B cell (primary cell): Measurements from ENCODE around the gene GOLGA8B. TPM values are rescaled to one million over a fixed set of nuclear protein-coding genes. Genes with fewer than 3 reads are reported as not detected.
"Not testable (repeated sequence)": the region's sequence is repeated elsewhere in the genome, so short reads cannot be mapped to it uniquely, and the experiment has no call there.

Experiments used
- ATAC-seq: fragments of 200-7000 bp; cut with Tn5 transposase; one replicate; pipeline ENCODE4 v1.10.0; 2021; ENCODE audit warnings: low read depth, mild to moderate bottlenecking, moderate number of reproducible peaks, moderate library complexity
- CTCF ChIA-PET: fragments of 350-600 bp; sonication (Branson Sonifier 250); formaldehyde crosslinking; loops from one replicate; lab custom pipeline; 2021; ENCODE audit warnings: antibody characterized with exemption, inconsistent platforms; lab: Charles Lee
- POLR2A ChIA-PET: fragments of 350-600 bp; sonication (Branson Sonifier 250); formaldehyde crosslinking; loops from one replicate; lab custom pipeline; 2021; ENCODE audit warnings: antibody characterized with exemption; lab: Charles Lee
- DNase-seq: peaks from one replicate; pipeline ENCODE4 v3.0.0; 2013
- H2AFZ ChIP-seq: 2 replicates; pipeline ENCODE4 v1.6.1; 2012; ENCODE audit warnings: mild to moderate bottlenecking, low read depth, low read length; ENCODE audit not compliant: insufficient read depth, poor library complexity, severe bottlenecking
- H3K27ac ChIP-seq, 2 donors: 1 replicate in 1 of 2; 2 replicates in 1 of 2; pipeline ENCODE4 v1.5.1; 2012 to 2013; ENCODE audit warnings: low read length in 2 of 2, mild to moderate bottlenecking in 2 of 2, moderate library complexity in 1 of 2
- H3K27me3 ChIP-seq, 4 experiments: fragments of 200-600 bp in 1 of 4; sonication (generic) in 1 of 4; replicated peaks in 1 of 4; 1 replicate in 2 of 4; 2 replicates in 2 of 4; pipeline versions ENCODE4 v1.6.1 to v1.7.0; 2013 to 2016; ENCODE audit warnings: low read length in 3 of 4, mild to moderate bottlenecking in 2 of 4, mixed read lengths in 1 of 4, moderate library complexity in 1 of 4; ENCODE audit not compliant: insufficient read depth in 4 of 4, control insufficient read depth in 3 of 4; ENCODE audit errors: control extremely low read depth in 1 of 4
- H3K36me3 ChIP-seq, 2 experiments: replicated peaks in 1 of 2; 1 replicate in 1 of 2; 2 replicates in 1 of 2; pipeline versions ENCODE4 v1.6.1 to v1.7.1; 2013; ENCODE audit warnings: low read length in 1 of 2; ENCODE audit not compliant: insufficient read depth in 2 of 2, control insufficient read depth in 1 of 2; ENCODE audit errors: control extremely low read depth in 1 of 2, extremely low read depth in 1 of 2
- H3K4me1 ChIP-seq, 2 donors: fragments of 200-600 bp in 1 of 2; sonication (generic) in 1 of 2; 1 replicate in 1 of 2; 2 replicates in 1 of 2; pipeline versions ENCODE4 v1.5.1 to v1.6.1; 2013 to 2017; ENCODE audit warnings: low read length in 2 of 2; ENCODE audit not compliant: control insufficient read depth in 2 of 2, insufficient read depth in 2 of 2
- H3K4me2 ChIP-seq: replicated peaks from 2 replicates; pipeline ENCODE3; 2012; ENCODE audit warnings: mild to moderate bottlenecking, low read depth, low read length; ENCODE audit not compliant: poor library complexity, severe bottlenecking
- H3K4me3 ChIP-seq, 5 experiments: fragments of 200-600 bp in 1 of 5; sonication (generic) in 1 of 5; 1 replicate in 3 of 5; 2 replicates in 2 of 5; pipeline versions ENCODE4 v1.5.1 to v1.7.0; 2011 to 2016; ENCODE audit warnings: low read length in 4 of 5, mild to moderate bottlenecking in 4 of 5, low read depth in 2 of 5, control low read depth in 1 of 5, moderate library complexity in 1 of 5; ENCODE audit not compliant: insufficient read depth in 1 of 5; ENCODE audit errors: control extremely low read depth in 1 of 5, extremely low read depth in 1 of 5
- H3K79me2 ChIP-seq: fragments of 200-600 bp; sonication (generic); one replicate; pipeline ENCODE4 v1.6.0; 2016; ENCODE audit warnings: low read length; ENCODE audit not compliant: control insufficient read depth, insufficient read depth
- H3K9ac ChIP-seq: fragments of 200-600 bp; sonication (generic); 2 replicates; pipeline ENCODE4 v1.6.1; 2017; ENCODE audit warnings: mild to moderate bottlenecking, low read length, moderate library complexity
- H3K9me3 ChIP-seq, 3 donors: one replicate each; pipeline versions ENCODE4 v1.6.1 to v1.7.1; 2013; ENCODE audit warnings: low read length in 2 of 3; ENCODE audit not compliant: control insufficient read depth in 2 of 3, insufficient read depth in 1 of 3; ENCODE audit errors: control extremely low read depth in 1 of 3
- H4K20me1 ChIP-seq: 2 replicates; pipeline ENCODE4 v1.6.0; 2012; ENCODE audit warnings: mild to moderate bottlenecking, low read length; ENCODE audit not compliant: insufficient read depth, control insufficient read depth, poor library complexity, severe bottlenecking
- H3K27ac Mint-ChIP-seq: one replicate; pipeline ENCODE4 v1.8.0; 2021; ENCODE audit warnings: mixed read lengths
- H3K27me3 Mint-ChIP-seq: one replicate; pipeline ENCODE4 v1.8.0; 2021; ENCODE audit warnings: mixed read lengths
- H3K4me1 Mint-ChIP-seq: one replicate; pipeline ENCODE4 v1.8.0; 2021; ENCODE audit warnings: mixed read lengths
- H3K4me3 Mint-ChIP-seq: one replicate; pipeline ENCODE4 v1.8.0; 2021; ENCODE audit warnings: mixed read lengths
- H3K9me3 Mint-ChIP-seq: one replicate; pipeline ENCODE4 v1.8.0; 2022; ENCODE audit warnings: mixed read lengths; ENCODE audit not compliant: insufficient read depth
- WGBS: methylation state at CpG from one replicate; pipeline ENCODE4 v1.1.5; 2013; ENCODE audit warnings: missing lambda C conversion rate; ENCODE audit not compliant: insufficient coverage; 5-methylcytosine and 5-hydroxymethylcytosine counted together
- intact Hi-C: fragments of 100-400 bp; cut with micrococcal nuclease; formaldehyde crosslinking; loops from one replicate; pipeline ENCODE4 v1.10.0; 2022
- polyA plus RNA-seq: library from polyadenylated mRNA; depleted of rRNA; stranded (reverse); fragments of >200 nt; gene quantifications from 2 replicates; pipeline ENCODE4 v1.2.3, GENCODE V29; 2012
- total RNA-seq, 2 donors: library from RNA; stranded (reverse); fragments of 120-200 nt in 1 of 2; gene quantifications; 1 replicate in 1 of 2; 2 replicates in 1 of 2; pipeline versions ENCODE4 v1.2.3 to v1.2.4, GENCODE V29; 2013 to 2022

Gene GOLGA8B
- total and polyA plus RNA-seq, 2 donors (not counting 1 experiment from before 2014, with no cell fraction given): 77.1 to 200 TPM

DNA sequence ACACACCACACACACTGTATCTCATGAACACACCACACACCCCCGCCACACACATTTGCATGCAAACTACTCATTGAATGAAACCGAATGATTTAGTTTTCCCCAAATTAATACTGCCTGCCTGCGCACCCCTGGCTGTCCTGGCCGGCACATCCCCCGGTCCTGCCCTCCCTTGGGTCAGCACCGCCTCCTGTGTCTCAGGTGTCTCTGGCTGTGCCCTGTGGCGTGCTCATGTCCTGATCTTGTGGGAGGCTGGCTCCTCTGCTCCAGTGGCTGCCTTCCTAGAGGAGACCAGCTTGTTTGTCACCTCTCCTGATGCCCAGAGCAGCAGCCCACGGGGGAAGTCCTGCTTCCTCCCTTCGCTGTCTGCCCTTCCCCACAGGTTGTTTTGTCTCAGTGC lies 28.7 kb downstream of the GOLGA8B start:
- H3K4me1 Mint-ChIP-seq, H3K27ac Mint-ChIP-seq, intact Hi-C loops, H3K9ac ChIP-seq, H3K4me2 ChIP-seq, H3K4me3 Mint-ChIP-seq, H3K4me1 ChIP-seq, H3K36me3 ChIP-seq, H3K9me3 Mint-ChIP-seq, H4K20me1 ChIP-seq, H3K9me3 ChIP-seq, POLR2A ChIA-PET, H2AFZ ChIP-seq, H3K4me3 ChIP-seq, DNase-seq, H3K27me3 Mint-ChIP-seq, H3K27ac ChIP-seq, CTCF ChIA-PET, H3K27me3 ChIP-seq, ATAC-seq, H3K79me2 ChIP-seq: not testable (repeated sequence)
- no CpG with 5 or more reads among the region's 9 CpGs for WGBS

GRCh38 chr15:34554126-34554525 lies 29.3 kb downstream of the GOLGA8B start:
- H2AFZ ChIP-seq, H3K79me2 ChIP-seq, H3K36me3 ChIP-seq, H3K4me3 ChIP-seq, H3K9me3 Mint-ChIP-seq, DNase-seq, intact Hi-C loops, POLR2A ChIA-PET, ATAC-seq, H3K4me1 ChIP-seq, H3K27me3 ChIP-seq, H3K4me2 ChIP-seq, H3K9ac ChIP-seq, H3K4me3 Mint-ChIP-seq, H3K27ac Mint-ChIP-seq, H3K9me3 ChIP-seq, H3K27ac ChIP-seq, H3K4me1 Mint-ChIP-seq, H3K27me3 Mint-ChIP-seq, H4K20me1 ChIP-seq, CTCF ChIA-PET: not testable (repeated sequence)
- no CpG with 5 or more reads among the region's 5 CpGs for WGBS

- H3K4me2 ChIP-seq, intact Hi-C loops: not testable (repeated sequence)
- no CpG with 5 or more reads among the region's 3 CpGs for WGBS
Measured at GRCh38 chr15:34550129-34550528, 33.3 kb downstream of the GOLGA8B start.

GRCh38 chr15:34549381-34549809 lies 34.1 kb downstream of the GOLGA8B start:
- H2AFZ ChIP-seq, H3K9me3 ChIP-seq, DNase-seq, H3K27ac Mint-ChIP-seq, H3K27ac ChIP-seq, ATAC-seq, CTCF ChIA-PET, POLR2A ChIA-PET, H3K36me3 ChIP-seq, H3K4me1 ChIP-seq, H3K4me2 ChIP-seq, H3K27me3 ChIP-seq, H4K20me1 ChIP-seq, H3K27me3 Mint-ChIP-seq, H3K79me2 ChIP-seq, H3K4me3 ChIP-seq, H3K9ac ChIP-seq, intact Hi-C loops, H3K4me1 Mint-ChIP-seq, H3K9me3 Mint-ChIP-seq, H3K4me3 Mint-ChIP-seq: not testable (repeated sequence)
- WGBS: no CpG with 5 or more reads among the region's 4 CpGs

More at GRCh38 chr15:34550129-34550528, 33.3 kb downstream of the GOLGA8B start:
- H3K9me3 ChIP-seq, H3K79me2 ChIP-seq, DNase-seq, H3K27ac Mint-ChIP-seq, H4K20me1 ChIP-seq, CTCF ChIA-PET, H3K9ac ChIP-seq, H3K4me3 Mint-ChIP-seq, H3K4me1 ChIP-seq, H3K9me3 Mint-ChIP-seq, H3K4me3 ChIP-seq, H3K27me3 Mint-ChIP-seq, H3K27me3 ChIP-seq, H3K36me3 ChIP-seq, POLR2A ChIA-PET, H3K4me1 Mint-ChIP-seq, H2AFZ ChIP-seq, ATAC-seq, H3K27ac ChIP-seq: not testable (repeated sequence)
